ENCODE results near the gene RFXANK.

Gene RFXANK

GRCh38 chr19:19205416-19206410 is 13.7 kb downstream of the RFXANK start:
- H3K4me2 ChIP-seq, result no peak overlapping the region
- H3K4me1 ChIP-seq, result peaks cover 24% of the 10 kb centered on the region
- no peak overlapping the region for H3K9ac ChIP-seq
- peaks cover 16% of the 10 kb centered on the region for H3K36me3 ChIP-seq
- no peaks in the 10 kb centered on the region for H3K27me3 ChIP-seq
- TF ChIP-seq Cebpa-rat (IDR thresholded peaks at IDR 0.05), result no peak
- peaks cover 10% of the 10 kb centered on the region for H4K20me1 ChIP-seq
- H3K4me3 ChIP-seq, result no peak overlapping the region
- no peaks in the 10 kb centered on the region for H3K9me3 ChIP-seq
- H3K27ac ChIP-seq, result no peak overlapping the region

GRCh38 chr19:19206938-19207337 is 14.9 kb downstream of the RFXANK start:
- H4K20me1 ChIP-seq, result no peaks in the 10 kb centered on the region; the same call in 1 of the 2 replicates
- H3K4me2 ChIP-seq, result no peak overlapping the region
- H3K9ac ChIP-seq, result no peak overlapping the region
- no peak overlapping the region for H3K4me3 ChIP-seq
- H3K4me1 ChIP-seq, result peaks cover 16% of the 10 kb centered on the region
- TF ChIP-seq Cebpa-rat (IDR thresholded peaks at IDR 0.05), result no peak
- no peak overlapping the region for H3K27ac ChIP-seq
- H3K27me3 ChIP-seq, result peaks cover 12% of the 10 kb centered on the region
- H3K36me3 ChIP-seq, result peaks cover 5% of the 10 kb centered on the region; the same call in 1 of the 2 replicates
- no peaks in the 10 kb centered on the region for H3K9me3 ChIP-seq

- Histone ChIP-seq H3K27ac (no peak overlapping the region), H3K4me1 (peaks cover 8% of the 10 kb centered on the region; the same call in 1 of the 2 replicates), H4K20me1 (peaks cover 6% of the 10 kb centered on the region; the same call in 1 of the 2 replicates), H3K9me3 (no peaks in the 10 kb centered on the region), H3K4me2 (no peak overlapping the region), H3K9ac (no peak overlapping the region), H3K4me3 (no peak overlapping the region), H3K27me3 (peaks cover 22% of the 10 kb centered on the region), H3K36me3 (no peaks in the 10 kb centered on the region)
- TF ChIP-seq Cebpa-rat (IDR thresholded peaks at IDR 0.05), result no peak
Measured at GRCh38 chr19:19207637-19208572, 15.8 kb downstream of the RFXANK start.

GRCh38 chr19:19209372-19209771 is 17.3 kb downstream of the RFXANK start:
- Histone ChIP-seq H3K9me3 (no peaks in the 10 kb centered on the region), H3K27me3 (peaks cover 37% of the 10 kb centered on the region), H3K4me2 (no peak overlapping the region), H3K36me3 (no peaks in the 10 kb centered on the region), H3K4me3 (no peak overlapping the region), H3K4me1 (no peaks in the 10 kb centered on the region), H4K20me1 (peaks cover 21% of the 10 kb centered on the region; the same call in 1 of the 2 replicates), H3K9ac (no peak overlapping the region), H3K27ac (no peak overlapping the region)
- TF ChIP-seq Cebpa-rat (IDR thresholded peaks at IDR 0.05), result no peak

- Histone ChIP-seq H3K9ac (no peak within 1 kb of the TSS), H3K36me3 (no peaks in the 10 kb centered on the region), H4K20me1 (peaks cover 34% of the 10 kb centered on the region; the same call in 1 of the 2 replicates), H3K9me3 (no peaks in the 10 kb centered on the region), H3K4me3 (no peak within 1 kb of the TSS), H3K27ac (no peak within 1 kb of the TSS), H3K4me2 (no peak within 1 kb of the TSS), H3K27me3 (peaks cover 43% of the 10 kb centered on the region), H3K4me1 (no peaks in the 10 kb centered on the region)
- no peak for TF ChIP-seq Cebpa-rat (IDR thresholded peaks at IDR 0.05)
Measured at GRCh38 chr19:19211499-19212420, 19.7 kb downstream of the RFXANK start, which contains the start of gene NCAN. Gene NCAN (plus strand): TSS chr19:19211958. CDS start chr19:19216954, 4,996 bp downstream.

GRCh38 chr19:19212916-19213315 is 20.9 kb downstream of the RFXANK start:
- Histone ChIP-seq H3K4me1 (no peaks in the 10 kb centered on the region), H3K27me3 (peaks cover 43% of the 10 kb centered on the region), H3K4me2 (no peak overlapping the region), H3K36me3 (no peaks in the 10 kb centered on the region), H3K9ac (no peak overlapping the region), H4K20me1 (peaks cover 34% of the 10 kb centered on the region; the same call in 1 of the 2 replicates), H3K27ac (no peak overlapping the region), H3K4me3 (no peak overlapping the region), H3K9me3 (no peaks in the 10 kb centered on the region; the same call in 1 of the 2 replicates)
- no peak for TF ChIP-seq Cebpa-rat (IDR thresholded peaks at IDR 0.05)

GRCh38 chr19:19213426-19214158 is 21.5 kb downstream of the RFXANK start:
- no peaks in the 10 kb centered on the region for H3K4me1 ChIP-seq
- no peaks in the 10 kb centered on the region; the same call in 1 of the 2 replicates for H3K9me3 ChIP-seq
- H3K36me3 ChIP-seq, result no peaks in the 10 kb centered on the region
- peaks cover 43% of the 10 kb centered on the region for H3K27me3 ChIP-seq
- no peak overlapping the region for H3K4me3 ChIP-seq
- no peak for TF ChIP-seq Cebpa-rat (IDR thresholded peaks at IDR 0.05)
- H4K20me1 ChIP-seq, result peaks cover 34% of the 10 kb centered on the region; the same call in 1 of the 2 replicates
- no peak overlapping the region for H3K9ac ChIP-seq
- H3K4me2 ChIP-seq, result no peak overlapping the region
- no peak overlapping the region for H3K27ac ChIP-seq

GRCh38 chr19:19214159-19214490 is 22.1 kb downstream of the RFXANK start:
- H3K36me3 ChIP-seq, result no peaks in the 10 kb centered on the region
- no peaks in the 10 kb centered on the region for H3K4me1 ChIP-seq
- no peak overlapping the region for H3K4me2 ChIP-seq
- H3K27me3 ChIP-seq, result peaks cover 43% of the 10 kb centered on the region
- no peak overlapping the region for H3K4me3 ChIP-seq
- no peak overlapping the region for H3K9ac ChIP-seq
- H4K20me1 ChIP-seq, result peaks cover 34% of the 10 kb centered on the region; the same call in 1 of the 2 replicates
- H3K9me3 ChIP-seq, result no peaks in the 10 kb centered on the region; the same call in 1 of the 2 replicates
- no peak for TF ChIP-seq Cebpa-rat (IDR thresholded peaks at IDR 0.05)
- no peak overlapping the region for H3K27ac ChIP-seq
